GM11168 (cell line): Measurements from ENCODE around the gene OSCP1.

Source experiments
- in situ Hi-C: fragments of 300-500 bp; cut with MboI; formaldehyde crosslinking; loops from one replicate; pipeline ENCODE4 v1.12.0; 2022; ENCODE audit warnings: low sequenced_read_pairs; ENCODE audit not compliant: unreplicated experiment

Gene OSCP1

GRCh38 chr1:36475910-36476604 lies 25.8 kb upstream of the OSCP1 start:
- in situ Hi-C loops = no loop called here

GRCh38 chr1:36475341-36475740 lies 25.1 kb upstream of the OSCP1 start:
- in situ Hi-C loops = no loop called here

DNA sequence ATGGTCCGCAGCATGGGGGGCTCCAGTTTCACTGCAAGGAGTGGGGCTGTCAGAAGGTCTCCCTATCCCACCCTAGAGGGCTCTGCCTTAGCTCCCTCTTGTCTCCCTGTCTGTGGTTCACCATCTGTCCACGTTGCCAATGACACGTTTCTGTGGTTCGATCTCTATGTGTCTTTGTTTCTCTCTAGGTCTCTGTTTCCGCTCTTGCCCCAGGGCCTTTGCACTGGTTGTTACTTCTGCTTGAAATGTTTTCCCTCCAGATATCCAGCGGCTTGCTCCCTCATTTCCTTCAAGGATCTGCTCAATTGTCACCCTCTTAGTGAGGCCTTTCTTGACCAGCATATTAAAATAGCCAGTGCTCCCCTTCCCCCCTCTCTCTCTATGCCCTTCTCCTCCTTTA lies 22.4 kb upstream of the OSCP1 start:
- in situ Hi-C loops = no loop called here

GRCh38 chr1:36471830-36472641 lies 21.8 kb upstream of the OSCP1 start:
- in situ Hi-C loops = no loop called here

DNA sequence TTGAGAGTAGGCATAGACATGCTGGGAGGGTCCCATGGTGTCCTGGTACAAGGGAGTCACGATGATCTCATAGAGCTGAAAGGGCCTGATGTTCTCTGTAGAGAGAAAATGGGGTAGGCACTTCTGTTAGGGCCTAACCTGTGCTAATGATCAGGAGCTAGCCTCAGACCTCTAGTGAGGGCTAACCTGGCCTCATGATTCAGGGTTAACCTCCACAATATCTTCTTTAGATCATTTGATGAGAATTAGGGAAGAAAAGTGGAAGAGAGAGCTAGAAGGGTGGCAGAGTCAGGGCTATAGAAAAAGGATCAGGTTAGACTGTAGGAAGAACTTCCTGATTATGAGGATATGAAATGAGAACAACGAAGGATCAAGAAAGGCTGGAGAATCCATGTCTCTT lies 18.9 kb upstream of the OSCP1 start:
- in situ Hi-C loops = no loop called here

GRCh38 chr1:36467700-36468455 lies 17.6 kb upstream of the OSCP1 start:
- in situ Hi-C loops = no loop called here

DNA sequence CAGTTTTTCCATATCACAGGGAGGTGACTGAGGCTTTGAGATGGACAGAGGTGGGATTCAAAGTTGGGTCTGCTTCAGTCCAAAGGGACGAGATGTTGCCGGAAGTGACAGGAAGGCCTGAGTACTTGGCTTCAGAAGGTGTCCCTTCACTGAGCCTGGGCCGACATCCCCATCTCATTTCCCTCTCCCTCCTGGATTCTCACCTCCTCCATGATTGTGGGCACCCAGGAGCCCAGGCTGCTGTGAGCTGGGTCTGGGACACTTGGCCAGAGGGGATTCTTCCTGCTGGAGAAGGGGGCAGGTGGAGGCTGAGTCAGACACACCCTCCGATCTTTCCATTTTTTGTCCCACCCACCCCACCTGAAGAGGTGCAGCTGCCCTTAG lies 16.8 kb upstream of the OSCP1 start:
- in situ Hi-C loops = no loop called here

- in situ Hi-C loops = no loop called here
Observed at GRCh38 chr1:36466370-36467026, 16.2 kb upstream of the OSCP1 start.

- in situ Hi-C loops = no loop called here
Observed at GRCh38 chr1:36465731-36466369, 15.6 kb upstream of the OSCP1 start.

DNA sequence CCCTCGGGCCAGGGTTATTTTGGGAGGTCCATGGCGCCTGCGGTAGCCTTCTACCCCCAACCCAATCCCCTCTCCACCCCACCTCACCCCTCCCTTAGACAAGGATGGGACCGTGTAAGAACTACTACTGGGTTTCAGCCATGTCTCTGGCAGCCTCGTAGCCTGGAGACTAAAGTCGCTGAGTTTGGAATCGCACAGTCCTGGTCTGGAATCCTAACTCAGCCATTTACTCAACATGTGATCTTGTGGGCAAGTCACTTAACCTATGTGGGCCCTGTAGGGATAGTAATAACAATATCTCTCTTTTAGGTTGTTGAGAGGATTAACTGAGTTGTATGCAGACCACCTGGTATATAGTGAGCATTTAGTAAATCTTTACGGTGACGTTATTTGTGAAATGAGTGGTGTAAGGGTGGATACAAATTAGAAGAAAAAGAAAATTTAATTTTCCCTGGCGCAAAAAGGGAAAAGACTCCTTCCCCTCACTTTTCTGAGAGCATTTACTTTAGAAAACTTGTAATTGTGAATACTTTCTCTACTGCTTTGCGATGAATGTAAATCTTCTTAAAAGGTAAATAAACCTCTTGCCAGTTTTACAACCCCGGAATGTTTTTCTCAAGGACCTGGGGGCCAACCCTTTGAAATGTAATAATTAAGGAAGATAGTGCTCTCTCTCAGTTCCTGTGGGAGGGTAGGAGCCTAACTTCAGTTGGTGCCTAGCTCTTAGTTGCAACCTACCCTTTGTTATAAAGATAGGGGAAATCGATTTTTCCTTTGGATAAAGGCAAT lies 14.5 kb upstream of the OSCP1 start:
- in situ Hi-C loops = no loop called here

- in situ Hi-C loops = no loop called here
Observed at GRCh38 chr1:36463803-36464604, 13.8 kb upstream of the OSCP1 start, which contains the start of gene MRPS15. TSS of gene MRPS15 (minus strand) at chr1:36464384. CDS start at chr1:36464275, 109 bp downstream.

DNA sequence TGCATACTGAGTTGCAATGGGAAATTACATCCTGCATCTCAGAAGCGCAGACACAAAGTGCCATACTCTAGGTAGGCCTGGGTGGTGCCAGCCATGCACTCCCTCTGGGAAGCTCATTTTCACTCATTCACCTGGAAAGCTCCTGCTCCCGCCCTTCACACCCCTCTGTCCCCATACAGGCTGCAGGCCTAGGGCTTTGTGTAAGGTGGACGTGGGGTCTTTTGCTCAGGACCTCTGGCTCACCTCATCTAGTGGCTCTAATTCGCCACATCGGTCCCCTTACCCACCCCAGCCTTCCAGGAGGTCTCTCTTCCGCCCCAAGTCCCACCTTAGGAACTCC lies 13.2 kb upstream of the OSCP1 start:
- in situ Hi-C loops = no loop called here

DNA sequence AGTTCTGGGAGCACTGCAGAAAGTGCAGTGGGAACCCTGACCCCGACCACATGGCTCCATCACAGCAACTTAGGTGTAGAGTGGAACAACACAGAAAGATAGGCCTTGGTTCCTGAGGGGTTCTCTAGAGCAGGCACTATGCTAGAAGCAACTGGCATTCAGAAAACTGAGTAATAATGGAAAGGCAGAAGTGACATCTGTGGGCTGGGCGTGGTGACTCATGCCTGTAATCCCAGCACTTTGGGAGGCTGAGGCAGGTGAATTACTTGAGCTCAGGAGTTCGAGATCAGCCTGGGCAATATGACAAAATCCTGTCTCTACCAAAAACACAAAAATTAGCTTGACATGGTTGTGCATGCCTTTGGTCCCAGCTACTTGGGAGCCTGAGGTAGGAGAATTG lies 8.7 kb upstream of the OSCP1 start:
- in situ Hi-C loops = no loop called here

- in situ Hi-C loops = no loop called here
Observed at GRCh38 chr1:36457691-36458090, 7.4 kb upstream of the OSCP1 start.

GRCh38 chr1:36456391-36456928 lies 6.2 kb upstream of the OSCP1 start:
- in situ Hi-C loops = no loop called here

DNA sequence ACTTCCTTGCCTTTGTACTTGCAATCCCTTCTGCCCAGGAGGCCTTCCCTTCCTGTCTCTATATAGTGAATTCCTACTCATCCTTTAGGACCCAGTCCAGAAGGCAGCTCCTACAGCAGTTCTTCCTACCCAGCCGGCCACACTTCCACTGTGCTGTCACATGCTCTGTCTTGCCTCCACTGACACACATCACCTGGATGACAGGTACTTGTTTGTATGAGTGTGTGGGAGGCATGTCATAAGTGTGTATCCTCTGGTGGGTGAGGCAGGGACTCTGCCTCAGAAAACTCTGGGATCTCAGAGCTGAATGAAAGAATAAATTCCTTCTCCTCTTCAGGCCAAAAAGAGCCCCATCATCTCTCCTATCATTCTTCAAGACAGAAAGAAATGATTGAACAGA lies 5.1 kb upstream of the OSCP1 start:
- in situ Hi-C loops = no loop called here

GRCh38 chr1:36453600-36454388 lies 3.5 kb upstream of the OSCP1 start:
- in situ Hi-C loops = no loop called here

DNA sequence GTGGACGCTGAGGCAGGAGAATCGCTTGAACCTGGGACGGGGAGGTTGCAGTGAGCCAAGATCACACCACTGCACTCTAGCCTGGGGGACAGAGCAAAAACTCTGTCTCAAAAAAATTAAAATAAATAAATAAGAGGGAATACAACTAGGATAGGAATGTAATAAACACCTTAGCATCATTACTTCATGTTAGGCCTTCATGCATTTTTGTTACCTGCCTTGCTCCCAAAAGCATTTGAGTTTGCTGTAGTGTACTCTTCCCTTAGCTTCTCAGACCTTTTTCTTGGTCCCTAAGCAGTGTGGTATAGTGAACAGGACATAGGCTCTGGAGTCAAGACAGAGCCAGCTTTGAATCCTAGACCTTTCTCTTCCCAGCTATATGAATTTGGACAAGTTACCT lies 2.8 kb upstream of the OSCP1 start:
- in situ Hi-C loops = no loop called here
